ENCODE measurements around the gene TNFRSF19.

The TNFRSF19 gene

DNA sequence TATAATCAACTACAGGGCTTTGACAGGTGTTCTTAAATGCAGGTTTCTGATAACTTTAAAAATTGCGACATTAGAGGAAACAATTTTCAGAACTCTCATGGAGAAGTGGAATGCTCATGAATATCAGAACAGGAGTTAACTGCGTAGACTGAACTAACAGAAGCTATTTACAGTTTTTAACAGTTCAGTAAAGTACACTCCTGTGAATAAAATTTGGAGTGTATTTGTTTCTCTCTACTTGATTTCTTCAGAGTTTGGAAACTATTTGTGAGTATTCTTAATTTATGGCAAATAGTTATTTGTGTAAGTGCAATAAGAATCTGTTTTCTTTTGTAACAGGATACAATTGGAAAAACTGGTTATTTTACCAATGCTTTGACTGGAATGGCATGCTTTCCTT, 114.4 kb downstream of the TNFRSF19 start:
- no peak for DNase-seq (ENCODE audit: low spot score)

DNA sequence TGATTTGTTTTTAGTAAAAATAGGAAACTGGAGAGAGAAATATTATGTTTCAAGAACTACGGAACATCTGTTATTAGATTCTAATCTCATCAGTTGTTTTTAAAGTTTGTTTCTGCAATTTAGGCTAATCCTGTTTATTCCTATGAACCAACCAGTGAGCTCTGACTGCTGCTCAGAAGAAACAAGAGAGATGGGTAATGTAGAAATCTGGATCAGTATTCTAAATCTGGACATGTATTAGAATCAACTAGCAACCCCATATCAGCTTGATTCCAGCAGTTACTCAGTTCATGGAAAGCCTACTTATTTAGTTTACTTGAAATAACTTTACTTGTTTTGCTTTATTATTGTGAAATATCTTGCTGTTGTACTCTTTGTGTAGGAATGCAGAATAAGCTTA, 115.2 kb downstream of the TNFRSF19 start:
- no peak for DNase-seq (ENCODE audit: low spot score)

DNA sequence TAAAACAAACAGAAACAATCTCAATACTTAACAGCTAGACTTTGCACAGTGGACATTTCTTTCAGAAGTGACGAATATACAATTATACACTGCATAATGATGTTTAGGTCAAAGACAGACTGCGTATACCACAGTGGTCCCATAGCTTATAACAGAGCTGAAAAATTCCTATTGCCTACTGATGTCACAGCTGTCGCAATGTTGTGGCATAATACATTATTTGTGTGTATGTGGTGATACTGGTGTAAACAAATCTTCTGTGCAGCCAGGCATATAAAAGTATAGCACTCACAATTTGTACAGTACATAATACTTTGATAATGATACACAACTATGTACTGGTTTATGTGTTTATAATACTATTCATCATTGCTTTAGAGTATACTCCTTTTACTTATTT, 116.7 kb downstream of the TNFRSF19 start:
- no peak for DNase-seq (ENCODE audit: low spot score)

DNA sequence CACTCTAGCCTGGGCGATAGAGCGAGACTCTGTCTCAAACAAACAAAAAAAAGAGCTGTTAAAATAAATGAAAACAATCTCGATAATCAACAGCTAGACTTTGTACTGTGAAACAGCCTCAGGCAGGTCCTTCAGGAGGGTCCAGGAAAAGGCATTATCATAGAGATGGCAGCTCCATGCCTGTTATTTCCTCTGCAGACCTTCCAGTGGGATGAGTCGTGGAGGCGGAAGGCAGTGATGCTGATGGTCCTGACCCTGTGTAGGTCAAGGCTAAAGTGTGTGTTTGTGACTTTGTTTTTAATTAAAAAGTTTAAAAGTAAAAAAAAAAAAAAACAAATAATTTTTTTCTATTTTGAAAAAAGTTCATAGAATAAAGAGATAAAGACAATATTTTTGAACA, 117.4 kb downstream of the TNFRSF19 start:
- no peak for DNase-seq (ENCODE audit: low spot score)

DNA sequence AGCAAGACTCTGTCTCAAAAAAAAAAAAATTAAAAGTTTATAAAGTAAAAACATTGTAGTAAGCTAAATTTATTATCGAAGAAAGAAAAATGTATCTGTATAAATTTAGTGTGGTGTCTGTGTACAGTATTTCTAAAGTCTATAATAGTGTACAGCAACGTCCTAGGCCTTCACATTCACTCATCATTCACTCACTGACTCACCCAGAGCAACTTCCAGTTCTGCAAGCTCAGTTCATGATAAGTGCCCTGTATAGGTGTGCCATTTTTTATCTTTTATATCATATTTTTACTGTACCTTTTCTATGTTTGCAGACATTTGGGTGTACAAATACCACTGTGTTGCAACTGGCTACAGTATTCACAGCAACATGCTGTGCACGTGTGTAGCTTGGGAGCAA, 118.1 kb downstream of the TNFRSF19 start:
- no peak for DNase-seq (ENCODE audit: low spot score)

DNA sequence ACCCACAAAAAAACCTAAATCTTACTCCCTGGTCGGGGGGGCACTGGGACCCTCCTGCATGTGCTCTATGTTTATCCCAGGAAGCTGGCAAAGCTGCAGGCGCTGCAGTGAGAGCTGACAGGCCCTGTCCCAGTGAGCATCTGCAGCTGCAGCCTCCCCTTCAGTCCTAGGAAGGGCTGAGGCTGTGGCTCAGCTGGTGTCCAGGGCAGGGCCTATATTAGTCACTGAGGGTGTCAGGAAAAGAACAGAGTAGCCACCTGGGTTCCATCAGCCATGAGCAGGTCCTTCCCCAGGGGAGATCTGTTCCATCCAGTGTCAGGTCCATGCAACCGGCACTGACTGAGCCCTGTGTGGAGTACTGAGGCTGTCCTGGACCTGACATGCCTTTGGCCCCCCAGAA, 120.5 kb downstream of the TNFRSF19 start:
- no peak for DNase-seq (ENCODE audit: low spot score)

DNA sequence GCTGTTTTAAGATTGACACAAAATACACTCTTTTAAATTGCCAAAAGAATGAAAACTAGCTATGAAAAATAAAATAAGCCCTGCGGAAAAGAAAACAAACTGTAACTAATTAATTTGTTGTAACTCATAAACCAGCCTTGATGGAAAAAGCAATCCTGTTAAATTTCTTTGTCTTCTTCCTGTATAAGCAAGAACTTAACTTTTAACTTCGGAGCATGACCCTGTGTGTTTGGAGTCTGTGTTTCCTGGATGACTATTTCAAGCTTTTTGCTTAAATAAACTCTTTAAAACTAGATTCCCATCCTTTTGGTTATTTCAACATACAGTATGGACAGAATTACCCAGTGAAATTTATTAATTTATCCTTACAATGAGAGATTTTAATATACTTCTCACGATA, 122.6 kb downstream of the TNFRSF19 start:
- no peak for DNase-seq (ENCODE audit: low spot score)

DNA sequence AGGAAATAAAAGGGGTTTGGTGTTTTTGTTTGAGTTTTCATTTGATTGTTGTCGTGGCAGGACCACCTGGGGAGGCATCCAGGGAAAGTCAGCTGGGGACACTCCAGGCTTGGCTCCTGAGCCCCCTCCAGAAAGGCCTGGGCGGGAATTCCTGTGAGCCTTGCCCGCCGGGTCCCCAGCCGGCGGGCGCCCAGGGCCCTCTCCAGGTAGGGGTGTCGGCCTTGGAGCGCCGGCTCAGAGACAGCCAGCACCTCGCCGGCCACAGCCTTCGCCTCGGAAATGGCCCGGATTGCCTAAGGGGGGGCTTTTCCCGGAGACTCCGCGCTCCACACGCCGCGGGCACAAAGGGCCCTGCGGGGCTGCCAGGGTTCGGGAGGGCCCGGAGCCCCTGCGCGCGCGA, 125.0 kb downstream of the TNFRSF19 start:
- DNase-seq (ENCODE audit: low spot score), result no peak

DNA sequence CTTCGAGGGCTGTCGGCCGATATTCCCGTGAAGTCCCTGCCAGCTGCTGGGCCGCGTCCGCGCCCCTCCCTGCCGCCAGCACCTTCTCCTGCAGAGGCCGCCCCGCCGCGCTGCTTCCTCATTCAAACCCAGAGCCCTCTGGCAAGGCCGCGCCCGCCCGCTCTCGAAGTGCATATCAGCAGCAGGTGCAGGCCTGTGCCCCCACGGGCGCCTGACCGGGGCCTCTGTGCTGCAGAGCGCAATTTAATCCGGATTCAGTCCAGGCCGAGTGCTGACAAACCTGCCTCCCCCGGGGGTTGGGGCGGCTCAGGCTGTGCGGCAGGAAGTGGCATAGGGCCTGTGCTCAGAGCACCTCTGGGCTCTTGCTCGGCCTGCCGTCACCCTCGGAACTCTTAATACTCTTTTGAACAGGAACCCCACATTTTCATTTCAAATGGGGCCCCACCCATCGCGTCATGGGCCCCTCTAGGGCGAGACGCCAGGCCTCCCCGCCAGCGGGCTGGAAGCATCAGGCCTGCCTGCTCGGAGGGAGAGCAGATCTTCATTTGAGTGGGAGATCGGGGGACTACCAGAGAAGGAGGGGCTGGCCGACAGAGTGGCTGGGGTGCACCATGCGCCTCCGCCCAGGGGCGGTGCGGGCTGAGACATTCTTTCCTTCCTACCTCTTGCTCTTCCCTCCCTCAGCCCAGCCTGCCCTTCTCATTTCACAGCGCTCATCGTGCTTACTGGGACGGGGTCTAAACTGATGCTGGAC, 125.7 kb downstream of the TNFRSF19 start:
- no peak for DNase-seq (ENCODE audit: low spot score)

DNA sequence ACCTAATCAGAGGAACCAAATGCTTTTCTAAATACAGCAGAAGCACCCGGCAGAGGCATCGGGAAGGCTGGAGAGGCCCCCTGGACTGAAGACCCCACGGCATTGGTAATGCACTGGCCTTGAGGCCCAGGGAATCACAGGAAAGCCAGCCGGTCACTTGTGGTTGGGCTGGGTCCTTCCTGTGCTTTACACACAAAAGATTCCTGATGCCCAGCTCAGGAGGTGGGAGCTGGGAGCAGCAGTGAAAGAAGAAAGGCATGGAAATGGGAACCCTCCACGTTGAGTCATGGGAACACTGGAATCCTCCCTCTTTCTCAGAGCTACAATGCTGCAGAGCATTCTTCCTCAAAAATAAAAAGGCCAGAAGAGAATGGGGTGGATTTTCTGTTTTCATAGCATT, 126.4 kb downstream of the TNFRSF19 start:
- no peak for DNase-seq (ENCODE audit: low spot score)

DNA sequence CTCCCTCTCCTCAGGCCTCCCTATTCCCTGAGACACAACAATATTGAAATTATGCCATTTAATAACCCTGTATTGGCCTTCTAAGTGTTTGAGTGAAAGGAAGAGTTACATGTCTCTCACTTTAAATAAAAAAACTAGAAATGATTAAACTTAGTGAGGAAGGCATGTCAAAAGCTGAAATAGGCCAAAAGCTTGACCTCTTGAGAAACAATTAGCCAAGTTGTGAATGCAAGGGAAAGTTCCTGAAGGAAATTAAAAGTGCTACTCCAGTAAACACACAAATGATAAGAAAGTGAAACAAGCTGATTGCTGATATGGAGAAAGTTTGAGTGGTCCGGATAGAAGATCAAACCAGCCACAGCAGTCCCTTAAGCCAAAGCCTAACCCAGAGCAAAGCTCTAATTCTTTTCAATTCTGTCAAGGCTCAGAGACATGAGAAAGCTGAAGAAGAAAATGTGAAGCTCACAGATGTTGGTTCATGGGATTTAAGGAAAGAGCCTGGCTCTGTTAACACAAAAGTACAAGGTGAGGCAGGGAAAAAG, 127.6 kb downstream of the TNFRSF19 start:
- no peak for DNase-seq (ENCODE audit: low spot score)

DNA sequence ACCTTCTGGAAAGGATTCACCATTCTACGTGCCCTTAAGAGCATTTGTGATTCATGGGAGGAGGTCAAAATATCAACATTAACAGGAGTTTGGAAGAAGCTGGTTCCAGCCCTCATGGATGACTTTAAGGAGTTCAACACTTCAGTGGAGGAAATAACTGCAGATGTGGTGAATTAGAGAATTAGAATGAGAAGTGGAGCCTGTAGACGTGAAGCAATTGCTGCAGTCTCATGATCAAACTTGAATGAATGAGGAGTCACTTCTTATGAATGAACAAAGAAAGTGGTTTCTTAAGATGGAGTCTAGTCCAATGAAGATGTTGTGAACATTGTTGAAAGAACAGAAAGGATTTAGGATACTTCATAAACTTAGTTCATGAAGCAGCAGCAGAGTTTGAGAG, 129.1 kb downstream of the TNFRSF19 start:
- no peak for DNase-seq (ENCODE audit: low spot score)

DNA sequence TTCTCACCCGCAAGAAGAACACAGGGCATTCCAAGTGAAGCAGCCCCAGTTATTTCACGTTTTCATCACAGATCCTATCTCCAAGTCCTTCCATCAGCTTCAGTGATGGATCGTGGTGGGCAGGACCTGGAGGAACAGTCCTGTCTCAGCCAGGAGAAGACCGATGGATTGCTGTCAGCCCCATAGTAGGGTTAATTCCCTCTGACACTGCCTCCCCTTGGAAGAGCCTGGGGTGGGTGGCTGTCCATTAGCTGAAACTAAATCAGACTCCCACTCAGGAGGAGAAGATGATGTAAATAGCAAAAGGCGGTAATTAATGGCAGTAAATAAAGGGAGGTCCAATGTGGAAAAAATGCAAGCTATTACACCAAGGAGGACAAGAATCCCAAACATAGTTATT, 131.0 kb downstream of the TNFRSF19 start:
- no peak for DNase-seq (ENCODE audit: low spot score)

DNA sequence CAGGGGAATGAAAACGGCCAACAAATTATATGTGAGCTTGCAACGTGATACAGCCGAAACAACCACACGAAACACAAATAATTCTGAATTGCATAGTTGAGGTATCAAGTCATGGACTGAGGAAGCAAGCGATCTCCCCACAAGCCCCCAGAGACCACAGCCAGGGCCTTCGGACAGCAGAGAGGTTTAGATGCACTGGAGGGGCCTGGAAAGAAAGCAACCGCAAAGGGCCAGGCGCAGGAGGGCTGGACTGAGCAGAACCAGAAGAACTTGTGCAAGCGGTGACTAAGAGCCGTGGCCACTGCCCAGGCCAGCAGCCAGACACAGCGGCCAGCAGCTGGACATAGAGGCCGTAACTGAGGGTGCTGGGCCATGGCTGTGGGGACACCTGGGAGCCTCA, 131.4 kb downstream of the TNFRSF19 start:
- DNase-seq (ENCODE audit: low spot score), result no peak

DNA sequence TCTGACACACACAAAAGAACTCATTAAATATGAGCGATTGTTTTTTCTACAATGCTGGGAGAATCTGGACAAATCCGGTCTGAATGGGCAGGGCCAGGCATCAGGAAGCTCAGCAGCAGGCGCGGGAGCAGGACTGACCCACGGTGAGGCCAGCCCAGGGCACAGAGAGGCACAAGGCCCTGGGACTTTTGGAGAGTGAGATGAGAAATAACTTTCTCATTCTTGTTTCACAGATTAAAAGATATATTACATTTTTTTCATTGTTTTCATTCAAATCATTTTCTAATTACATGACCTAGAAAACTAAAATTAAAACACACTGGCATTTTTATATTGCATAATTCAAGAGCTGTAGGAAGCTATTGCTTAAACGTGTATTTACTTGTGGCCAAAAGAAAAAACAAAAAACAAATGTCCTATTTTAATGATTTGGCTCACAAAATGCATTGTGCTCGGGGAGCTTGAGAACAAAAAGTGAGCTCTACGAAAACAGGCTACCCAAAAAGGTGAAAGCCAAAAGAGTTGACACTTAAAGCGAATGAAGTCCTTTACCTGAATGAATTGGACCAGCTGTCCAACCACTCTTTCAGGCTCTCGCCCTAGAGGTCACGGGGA, 133.1 kb downstream of the TNFRSF19 start:
- DNase-seq (ENCODE audit: low spot score), result no peak

DNA sequence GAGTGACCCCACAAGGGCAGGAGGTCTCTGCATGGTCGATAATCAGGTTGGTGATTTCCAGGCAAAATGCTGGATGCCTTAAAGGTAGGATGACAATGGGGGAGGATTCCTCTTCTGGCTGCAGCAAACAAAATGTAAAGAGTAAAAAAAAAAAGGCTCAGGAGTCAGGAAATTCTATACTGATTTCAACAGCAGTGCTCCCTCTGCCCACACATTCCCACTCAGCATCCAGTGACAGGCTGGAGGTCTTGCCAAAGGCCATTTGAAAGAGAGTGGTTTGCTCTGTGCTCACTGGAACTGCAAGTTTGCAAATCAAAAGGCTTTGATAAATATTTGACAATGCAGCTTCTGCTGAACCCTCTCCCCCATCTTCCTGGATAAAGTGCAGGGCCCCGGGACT, 135.4 kb downstream of the TNFRSF19 start:
- no peak for DNase-seq (ENCODE audit: low spot score)

DNA sequence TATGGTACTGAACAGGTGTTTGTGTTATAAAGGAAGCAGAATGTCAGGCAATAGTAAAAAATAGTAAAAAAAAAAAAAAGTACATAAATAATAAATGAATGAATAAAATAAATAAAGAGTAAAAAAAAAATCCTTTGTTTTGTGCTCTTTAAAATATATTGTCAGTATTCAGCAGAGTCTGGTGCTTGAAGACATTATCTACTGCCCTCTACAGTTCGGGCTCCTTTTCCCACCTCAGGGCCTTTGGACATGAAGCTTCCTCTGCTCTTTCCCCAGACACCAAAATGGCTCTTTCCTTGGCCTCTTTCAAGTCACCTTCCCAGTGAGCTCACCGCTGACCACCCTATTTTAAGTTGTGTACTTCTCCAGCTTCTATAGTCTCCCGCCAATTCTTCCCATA, 137.5 kb downstream of the TNFRSF19 start:
- no peak for DNase-seq (ENCODE audit: low spot score)

DNA sequence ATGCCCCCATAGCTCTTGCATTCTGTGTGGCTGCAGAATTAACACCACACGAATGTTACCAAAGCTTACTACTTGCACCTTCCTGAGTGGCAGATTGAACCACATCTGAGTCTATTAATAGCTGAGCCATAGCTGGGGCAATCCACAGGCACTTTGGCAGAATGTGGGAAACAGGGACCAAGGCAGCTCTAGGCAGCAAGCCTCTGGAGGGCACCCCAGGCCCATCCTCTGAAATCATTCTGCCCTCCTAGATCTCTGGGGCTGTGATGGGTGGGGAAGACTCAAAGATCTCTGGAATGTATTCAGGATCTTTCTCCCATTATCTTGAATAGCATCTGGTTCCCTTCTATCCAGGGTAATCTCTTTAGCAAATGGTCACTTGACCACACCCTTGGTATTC, 139.3 kb downstream of the TNFRSF19 start:
- DNase-seq (ENCODE audit: low spot score), result no peak

DNA sequence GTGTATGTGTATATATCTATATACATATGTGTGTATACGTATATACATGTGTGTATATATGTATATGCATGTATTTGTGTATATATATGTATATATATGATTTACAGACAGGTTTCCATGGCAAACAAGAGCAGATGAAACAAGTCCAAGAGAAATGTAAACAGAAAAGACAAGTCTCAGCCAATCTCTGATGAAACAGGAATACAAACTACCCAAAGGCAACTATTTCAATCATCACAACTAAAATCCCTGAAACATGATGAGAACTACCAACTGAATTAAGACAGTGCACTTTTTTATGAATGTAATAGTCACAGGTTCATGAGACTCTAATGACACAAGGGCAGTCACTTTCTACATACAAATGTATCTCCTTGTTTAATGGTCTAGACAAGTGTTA, 140.2 kb downstream of the TNFRSF19 start:
- DNase-seq (ENCODE audit: low spot score), result no peak

DNA sequence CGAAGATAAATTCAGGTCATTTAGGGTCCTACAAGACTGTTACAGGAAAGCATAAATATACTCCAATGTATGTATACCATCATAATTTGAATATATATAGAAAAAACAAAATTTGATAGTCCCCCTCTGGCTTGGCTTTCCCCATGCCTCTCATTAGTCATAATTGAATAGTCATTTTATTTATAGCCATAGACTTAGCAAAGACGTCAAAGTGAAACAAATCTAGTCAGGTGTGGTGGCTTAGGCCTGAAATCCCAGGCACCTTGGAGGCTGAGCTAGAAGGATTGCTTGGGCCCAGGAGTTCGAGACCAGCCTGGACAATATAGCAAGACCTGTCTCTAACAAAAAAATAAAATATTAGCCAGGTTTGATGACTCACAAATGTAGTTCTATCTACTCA, 141.1 kb downstream of the TNFRSF19 start:
- DNase-seq (ENCODE audit: low spot score), result no peak

DNA sequence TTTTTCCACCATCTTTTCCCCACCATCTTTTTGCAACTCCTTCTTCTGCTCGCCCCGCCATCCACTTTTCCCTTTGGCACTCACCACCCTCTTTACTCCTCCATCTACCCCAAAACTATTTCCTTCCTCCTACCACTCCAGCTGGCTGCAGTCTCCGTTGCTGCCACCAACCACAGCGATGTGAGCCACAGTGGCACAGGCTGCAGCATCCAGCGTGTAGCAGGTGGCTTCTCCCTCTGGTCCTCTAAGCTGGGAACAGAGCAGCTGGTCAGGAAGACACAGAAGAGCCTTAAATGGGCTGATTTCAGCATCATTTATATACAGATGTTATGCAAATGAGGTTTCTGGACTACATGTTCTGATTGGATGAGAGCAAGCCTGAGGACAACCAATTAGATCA, 144.5 kb downstream of the TNFRSF19 start:
- no peak for DNase-seq (ENCODE audit: low spot score)

DNA sequence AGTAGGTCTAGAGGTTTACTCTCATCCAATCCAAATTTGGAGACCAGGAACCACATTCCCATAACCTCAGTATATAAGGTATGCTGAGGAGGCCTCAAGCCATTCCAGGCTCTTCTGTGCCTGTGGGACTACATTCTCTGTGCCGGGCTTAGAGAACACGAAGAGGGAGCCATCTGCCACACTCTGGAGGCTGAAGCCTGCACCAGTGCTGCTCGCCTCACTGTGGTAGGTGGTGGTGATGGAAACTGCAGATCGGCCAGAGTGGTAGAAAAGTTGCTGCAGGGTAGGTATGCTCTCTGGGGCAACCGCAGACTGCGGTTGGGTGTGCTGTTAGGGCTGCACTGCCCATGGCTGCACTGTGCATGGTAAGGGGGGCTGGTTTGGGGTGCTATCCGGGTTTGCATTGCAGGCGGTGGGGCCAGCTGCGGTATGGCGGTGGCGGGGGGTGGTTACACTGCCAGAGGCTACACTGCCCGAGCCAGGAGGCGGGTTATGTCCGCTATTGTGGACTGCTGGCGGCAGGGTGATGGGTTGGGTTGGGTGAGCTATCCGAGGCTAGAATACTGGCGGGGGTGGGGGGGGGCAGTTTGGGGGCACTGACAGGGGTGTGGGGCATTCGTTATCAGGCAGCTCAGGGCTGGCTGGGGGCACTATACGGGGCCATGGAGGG, 145.0 kb downstream of the TNFRSF19 start:
- no peak for DNase-seq (ENCODE audit: low spot score)

DNA sequence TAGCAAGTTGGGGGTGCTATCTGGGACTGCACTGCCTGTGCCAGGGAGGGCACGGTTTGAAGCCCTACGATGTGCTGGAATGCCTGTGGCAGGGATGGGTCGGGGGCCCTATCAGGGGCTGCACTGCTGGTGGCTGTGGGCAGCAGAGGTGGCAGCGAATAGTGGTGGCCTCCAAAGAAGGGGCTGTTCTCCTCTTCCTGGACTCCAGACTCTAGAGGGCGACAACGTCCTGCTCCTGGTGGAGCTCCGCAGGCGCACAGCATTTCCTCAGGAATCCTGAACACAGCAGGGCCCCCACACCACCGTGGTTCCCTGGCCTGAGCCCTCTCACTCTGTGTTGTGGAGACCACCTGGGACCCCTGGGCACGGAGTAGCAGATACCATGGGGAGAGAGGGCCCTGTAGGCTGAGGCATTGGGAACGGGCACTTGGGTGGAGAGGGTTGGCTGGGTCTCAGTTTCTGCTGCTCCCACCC, 145.6 kb downstream of the TNFRSF19 start:
- no peak for DNase-seq (ENCODE audit: low spot score)

All from LoVo (cell line).